8988T (cell line): ENCODE data around the gene ANKRD17.

Source experiments
- DNase-seq: peaks from one replicate; pipeline ENCODE4 v3.0.0; 2011

The ANKRD17 gene

GRCh38 chr4:73194064-73194463 lies 64.5 kb downstream of the ANKRD17 start:
- DNase-seq, result no peak

GRCh38 chr4:73193659-73194058 lies 64.9 kb downstream of the ANKRD17 start:
- no peak for DNase-seq

- no peak for DNase-seq
Observed at GRCh38 chr4:73193155-73193554, 65.4 kb downstream of the ANKRD17 start.

- DNase-seq, result no peak
Observed at GRCh38 chr4:73189274-73189810, 69.3 kb downstream of the ANKRD17 start.

GRCh38 chr4:73187325-73187724 lies 71.3 kb downstream of the ANKRD17 start:
- DNase-seq, result no peak

GRCh38 chr4:73185903-73186302 lies 72.7 kb downstream of the ANKRD17 start:
- no peak for DNase-seq

- DNase-seq, result no peak
Observed at GRCh38 chr4:73181231-73181630, 77.4 kb downstream of the ANKRD17 start.

GRCh38 chr4:73178389-73178788 lies 80.2 kb downstream of the ANKRD17 start:
- no peak for DNase-seq

- no peak for DNase-seq
Observed at GRCh38 chr4:73172161-73172560, 86.4 kb downstream of the ANKRD17 start.

- DNase-seq, result no peak
Observed at GRCh38 chr4:73170518-73171198, 87.9 kb downstream of the ANKRD17 start.

GRCh38 chr4:73166212-73166611 lies 92.4 kb downstream of the ANKRD17 start:
- no peak for DNase-seq

GRCh38 chr4:73161527-73162185 lies 96.9 kb downstream of the ANKRD17 start:
- DNase-seq, result no peak

GRCh38 chr4:73156394-73156793 lies 102.2 kb downstream of the ANKRD17 start:
- DNase-seq, result no peak

- no peak for DNase-seq
Observed at GRCh38 chr4:73152893-73153292, 105.7 kb downstream of the ANKRD17 start.

GRCh38 chr4:73142995-73143547 lies 115.5 kb downstream of the ANKRD17 start:
- DNase-seq, result no peak

- no peak for DNase-seq
Observed at GRCh38 chr4:73139991-73140390, 118.6 kb downstream of the ANKRD17 start.

- no peak for DNase-seq
Observed at GRCh38 chr4:73139245-73139644, 119.4 kb downstream of the ANKRD17 start.

- DNase-seq, result no peak
Observed at GRCh38 chr4:73137121-73137520, 121.5 kb downstream of the ANKRD17 start.

- DNase-seq, result no peak
Observed at GRCh38 chr4:73133784-73134183, 124.8 kb downstream of the ANKRD17 start.

GRCh38 chr4:73131281-73131680 lies 127.3 kb downstream of the ANKRD17 start:
- DNase-seq, result no peak

- no peak for DNase-seq
Observed at GRCh38 chr4:73129319-73129718, 129.3 kb downstream of the ANKRD17 start.

GRCh38 chr4:73127839-73128453 lies 130.7 kb downstream of the ANKRD17 start:
- peak; percentile 2 for DNase-seq

GRCh38 chr4:73109493-73109892 lies 149.1 kb downstream of the ANKRD17 start:
- DNase-seq, result no peak

- no peak for DNase-seq
Observed at GRCh38 chr4:73104695-73105094, 153.9 kb downstream of the ANKRD17 start.
